ENCODE results near the gene LRP2. TPM values are rescaled to one million over a fixed set of nuclear protein-coding genes. Genes with fewer than 3 reads are reported as not detected.

LRP2 gene
- polyA plus RNA-seq, 6 donors from 2014 or later = not detected

- Mint-ChIP-seq H3K4me3 (peak overlapping the region; percentile 81 to 98 (median 88)), H3K36me3 (peaks cover 4 to 8% of the 10 kb centered on the region in 2 donors), H3K27me3 (peaks cover 54 to 66% (median 64%) of the 10 kb centered on the region in 3 donors), H3K4me1 (peaks cover 28 to 39% (median 34%) of the 10 kb centered on the region in 3 donors), H3K27ac (peak overlapping the region in 4 of 6 donors; percentile 8 to 66 (median 36)), H3K9me3 (peaks cover 0 to 5% (median 0%) of the 10 kb centered on the region in 7 donors)
- DNase-seq (peak; percentile 30), ATAC-seq (ENCODE audit: low read depth in 2 of 2) (peak; percentile 62 to 63)
These were observed 1.3 kb upstream of the LRP2 start for GRCh38 chr2:169363560-169364150.

GRCh38 chr2:169362894-169363559 is 693 bp upstream of the LRP2 start:
- H3K4me1 Mint-ChIP-seq = peaks cover 28 to 39% (median 34%) of the 10 kb centered on the region in 3 donors
- peak overlapping the region in 1 of 6 donors; percentile 7 for H3K27ac Mint-ChIP-seq
- H3K4me3 Mint-ChIP-seq = peak overlapping the region; percentile 81 to 98 (median 88)
- peaks cover 0 to 4% (median 0%) of the 10 kb centered on the region in 7 donors for H3K9me3 Mint-ChIP-seq
- peak in 1 of 2 donors; percentile 21 for ATAC-seq (ENCODE audit: low read depth in 2 of 2)
- H3K36me3 Mint-ChIP-seq = peaks cover 4 to 8% of the 10 kb centered on the region in 2 donors
- DNase-seq = peak; percentile 0
- H3K27me3 Mint-ChIP-seq = peaks cover 58 to 71% (median 70%) of the 10 kb centered on the region in 3 donors

- no peak for DNase-seq
- Mint-ChIP-seq H3K9me3 (peaks cover 0 to 4% (median 0%) of the 10 kb centered on the region in 7 donors), H3K4me3 (peak overlapping the region; percentile 28 to 81 (median 78)), H3K36me3 (peaks cover 4 to 8% of the 10 kb centered on the region in 2 donors), H3K27me3 (peaks cover 65 to 75% (median 73%) of the 10 kb centered on the region in 3 donors), H3K27ac (no peak overlapping the region), H3K4me1 (peaks cover 28 to 39% (median 34%) of the 10 kb centered on the region in 3 donors)
- no peak for ATAC-seq (ENCODE audit: low read depth in 2 of 2)
These were observed 622 bp downstream of the LRP2 start for GRCh38 chr2:169361706-169362117.

GRCh38 chr2:169360984-169361705 is 1.2 kb downstream of the LRP2 start:
- Mint-ChIP-seq H3K4me1 (peaks cover 28 to 39% (median 34%) of the 10 kb centered on the region in 3 donors), H3K27me3 (peaks cover 71 to 79% (median 74%) of the 10 kb centered on the region in 3 donors), H3K27ac (no peak overlapping the region), H3K9me3 (peaks cover 0 to 4% (median 0%) of the 10 kb centered on the region in 7 donors), H3K36me3 (peaks cover 4 to 8% of the 10 kb centered on the region in 2 donors), H3K4me3 (peak overlapping the region; percentile 28 to 81 (median 78))
- no peak for ATAC-seq (ENCODE audit: low read depth in 2 of 2)
- DNase-seq = no peak

GRCh38 chr2:169358016-169358415 is 4.3 kb downstream of the LRP2 start:
- peaks cover 4 to 8% of the 10 kb centered on the region in 2 donors for H3K36me3 Mint-ChIP-seq
- peaks cover 10 to 16% (median 11%) of the 10 kb centered on the region in 3 donors for H3K4me1 Mint-ChIP-seq
- H3K9me3 Mint-ChIP-seq = no peaks in the 10 kb centered on the region
- ATAC-seq (ENCODE audit: low read depth in 2 of 2) = no peak
- peaks cover 56 to 60% (median 57%) of the 10 kb centered on the region in 3 donors for H3K27me3 Mint-ChIP-seq
- no peak overlapping the region for H3K27ac Mint-ChIP-seq
- H3K4me3 Mint-ChIP-seq = no peak overlapping the region
- no peak for DNase-seq

- peaks cover 0 to under 1% of the 10 kb centered on the region in 2 donors for H3K36me3 Mint-ChIP-seq
- H3K9me3 Mint-ChIP-seq = no peaks in the 10 kb centered on the region
- H3K27me3 Mint-ChIP-seq = peaks cover 25 to 33% (median 32%) of the 10 kb centered on the region in 3 donors
- no peak overlapping the region for H3K4me3 Mint-ChIP-seq
- ATAC-seq (ENCODE audit: low read depth in 2 of 2) (no peak), DNase-seq (no peak)
- no peaks in the 10 kb centered on the region for H3K4me1 Mint-ChIP-seq
- peak overlapping the region in 1 of 6 donors; percentile 3 for H3K27ac Mint-ChIP-seq
These were observed 8.1 kb downstream of the LRP2 start for GRCh38 chr2:169354244-169354643.

GRCh38 chr2:169351725-169352124 is 10.6 kb downstream of the LRP2 start:
- Mint-ChIP-seq H3K36me3 (no peaks in the 10 kb centered on the region), H3K27me3 (peaks cover 8 to 22% (median 17%) of the 10 kb centered on the region in 3 donors), H3K4me1 (no peaks in the 10 kb centered on the region), H3K9me3 (no peaks in the 10 kb centered on the region), H3K27ac (no peak overlapping the region), H3K4me3 (no peak overlapping the region)
- ATAC-seq (ENCODE audit: low read depth in 2 of 2) (no peak), DNase-seq (no peak)

GRCh38 chr2:169349535-169349934 is 12.8 kb downstream of the LRP2 start:
- H3K9me3 Mint-ChIP-seq = no peaks in the 10 kb centered on the region

GRCh38 chr2:169348321-169349024 is 13.9 kb downstream of the LRP2 start:
- Mint-ChIP-seq H3K9me3 (no peaks in the 10 kb centered on the region), H3K27me3 (peaks cover 0 to 4% (median 4%) of the 10 kb centered on the region in 3 donors), H3K36me3 (no peaks in the 10 kb centered on the region), H3K27ac (no peak overlapping the region), H3K4me3 (no peak overlapping the region), H3K4me1 (no peaks in the 10 kb centered on the region)
- DNase-seq = no peak
- no peak for ATAC-seq (ENCODE audit: low read depth in 2 of 2)

More at GRCh38 chr2:169349535-169349934, 12.8 kb downstream of the LRP2 start:
- peaks cover 0 to 4% (median 4%) of the 10 kb centered on the region in 3 donors for H3K27me3 Mint-ChIP-seq
- ATAC-seq (ENCODE audit: low read depth in 2 of 2) (no peak), DNase-seq (no peak)
- no peak overlapping the region for H3K27ac Mint-ChIP-seq
- no peak overlapping the region for H3K4me3 Mint-ChIP-seq
- H3K36me3 Mint-ChIP-seq = no peaks in the 10 kb centered on the region
- no peaks in the 10 kb centered on the region for H3K4me1 Mint-ChIP-seq

GRCh38 chr2:169345486-169346437 is 16.6 kb downstream of the LRP2 start:
- DNase-seq (no peak), ATAC-seq (ENCODE audit: low read depth in 2 of 2) (no peak)
- no peaks in the 10 kb centered on the region for H3K36me3 Mint-ChIP-seq
- H3K27me3 Mint-ChIP-seq = peaks cover 11 to 13% (median 13%) of the 10 kb centered on the region in 3 donors
- H3K9me3 Mint-ChIP-seq = no peaks in the 10 kb centered on the region
- H3K4me1 Mint-ChIP-seq = no peaks in the 10 kb centered on the region
- no peak overlapping the region for H3K27ac Mint-ChIP-seq
- H3K4me3 Mint-ChIP-seq = no peak overlapping the region

- H3K36me3 Mint-ChIP-seq = no peaks in the 10 kb centered on the region
- no peak for DNase-seq
- ATAC-seq (ENCODE audit: low read depth in 2 of 2) = no peak
- no peaks in the 10 kb centered on the region for H3K4me1 Mint-ChIP-seq
- no peak overlapping the region for H3K4me3 Mint-ChIP-seq
- H3K27ac Mint-ChIP-seq = no peak overlapping the region
- no peaks in the 10 kb centered on the region for H3K9me3 Mint-ChIP-seq
- peaks cover 11 to 19% (median 18%) of the 10 kb centered on the region in 3 donors for H3K27me3 Mint-ChIP-seq
These were observed 17.4 kb downstream of the LRP2 start for GRCh38 chr2:169344736-169345485.

Data from naive B cell (primary cell).